Smooth muscle cell of the brain vasculature (primary cell): ENCODE data around the gene OR6S1.
"Not testable (repeated sequence)": the region's sequence is repeated elsewhere in the genome, so short reads cannot be mapped to it uniquely, and the experiment has no call there.

Source experiments
- DNase-seq: peaks from one replicate; pipeline ENCODE4 v3.0.0-alpha.2; 2012; ENCODE audit warnings: low read depth, low spot score

The OR6S1 gene

GRCh38 chr14:20610002-20610765 lies 31.3 kb downstream of the OR6S1 start:
- no peak for DNase-seq

- DNase-seq = peak; percentile 81
Observed at GRCh38 chr14:20609215-20610001, 32.1 kb downstream of the OR6S1 start.

- DNase-seq = no peak
Observed at GRCh38 chr14:20608383-20609110, 32.9 kb downstream of the OR6S1 start.

GRCh38 chr14:20607617-20608016 lies 33.9 kb downstream of the OR6S1 start:
- no peak for DNase-seq

GRCh38 chr14:20606902-20607242 lies 34.6 kb downstream of the OR6S1 start:
- DNase-seq = no peak

- DNase-seq = no peak
Observed at GRCh38 chr14:20606190-20606901, 35.1 kb downstream of the OR6S1 start.

- no peak for DNase-seq
Observed at GRCh38 chr14:20603813-20604690, 37.4 kb downstream of the OR6S1 start.

- DNase-seq = no peak
Observed at GRCh38 chr14:20602583-20602982, 38.9 kb downstream of the OR6S1 start.

- no peak for DNase-seq
Observed at GRCh38 chr14:20601522-20601921, 40.0 kb downstream of the OR6S1 start.

GRCh38 chr14:20597108-20597507 lies 44.4 kb downstream of the OR6S1 start:
- DNase-seq = no peak

- DNase-seq = not testable (repeated sequence)
Observed at GRCh38 chr14:20595726-20596125, 45.8 kb downstream of the OR6S1 start.

GRCh38 chr14:20592574-20592973 lies 48.9 kb downstream of the OR6S1 start:
- no peak for DNase-seq

GRCh38 chr14:20591235-20591634 lies 50.3 kb downstream of the OR6S1 start, which contains the start of gene RNASE12:
TSS of gene RNASE12 (minus strand) at chr14:20591376. CDS start at chr14:20590723, 653 bp downstream.
- DNase-seq = no peak
